OCI-LY3 (cell line): ENCODE data around the gene ACSBG1.

Source experiments
- EZH2phosphoT487 ChIP-seq: fragments of 200-600 bp; shearing (Covaris generic); IDR thresholded peaks from 2 replicates; pipeline ENCODE4 v1.6.1; 2018; ENCODE audit warnings: antibody characterized with exemption, mixed run types, low read depth
- TF ChIP-seq, protein P1 (sequence below): fragments of 200-600, 300-600 bp; sonication (generic); IDR thresholded peaks from 2 replicates; pipeline ENCODE4 v1.5.1; 2014; ENCODE audit warnings: antibody characterized with exemption, low read length, low read depth

- TF ChIP-seq, protein P1, sequence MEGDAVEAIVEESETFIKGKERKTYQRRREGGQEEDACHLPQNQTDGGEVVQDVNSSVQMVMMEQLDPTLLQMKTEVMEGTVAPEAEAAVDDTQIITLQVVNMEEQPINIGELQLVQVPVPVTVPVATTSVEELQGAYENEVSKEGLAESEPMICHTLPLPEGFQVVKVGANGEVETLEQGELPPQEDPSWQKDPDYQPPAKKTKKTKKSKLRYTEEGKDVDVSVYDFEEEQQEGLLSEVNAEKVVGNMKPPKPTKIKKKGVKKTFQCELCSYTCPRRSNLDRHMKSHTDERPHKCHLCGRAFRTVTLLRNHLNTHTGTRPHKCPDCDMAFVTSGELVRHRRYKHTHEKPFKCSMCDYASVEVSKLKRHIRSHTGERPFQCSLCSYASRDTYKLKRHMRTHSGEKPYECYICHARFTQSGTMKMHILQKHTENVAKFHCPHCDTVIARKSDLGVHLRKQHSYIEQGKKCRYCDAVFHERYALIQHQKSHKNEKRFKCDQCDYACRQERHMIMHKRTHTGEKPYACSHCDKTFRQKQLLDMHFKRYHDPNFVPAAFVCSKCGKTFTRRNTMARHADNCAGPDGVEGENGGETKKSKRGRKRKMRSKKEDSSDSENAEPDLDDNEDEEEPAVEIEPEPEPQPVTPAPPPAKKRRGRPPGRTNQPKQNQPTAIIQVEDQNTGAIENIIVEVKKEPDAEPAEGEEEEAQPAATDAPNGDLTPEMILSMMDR, result no peak
- TF ChIP-seq EZH2phosphoT487, result no peak
Measured at GRCh38 chr15:78147566-78147965, 86.8 kb downstream of the ACSBG1 start.
